H1 (cell line): Measurements from ENCODE around the gene ERP44. TPM values are rescaled to one million over a fixed set of nuclear protein-coding genes. Genes with fewer than 3 reads are reported as not detected.

ENCODE experiments used
- CTCF ChIA-PET: fragments of 300-600 bp; sonication (Branson Sonifier 250); formaldehyde crosslinking; loops from one replicate; lab custom pipeline; 2021; ENCODE audit not compliant: partially characterized antibody; lab: Charles Lee
- POLR2A ChIA-PET: fragments of 300-600 bp; sonication (Branson Sonifier 250); formaldehyde crosslinking; loops from one replicate; lab custom pipeline; 2021; ENCODE audit warnings: inconsistent platforms; ENCODE audit not compliant: partially characterized antibody; lab: Charles Lee
- DNase-seq, 2 experiments: peaks; one replicate each; pipeline versions ENCODE4 v3.0.0 to v3.0.0-alpha.2; 2010 to 2022; ENCODE audit warnings: low spot score in 2 of 2, low read depth in 1 of 2, mixed read lengths in 1 of 2
- FAIRE-seq: peaks from 2 replicates; lab custom pipeline; 2011; peaks lifted over from hg19 to GRCh38; lab: Jason Lieb, UNC
- H2AFZ ChIP-seq: 2 replicates; pipeline ENCODE4 v1.8.1; 2012; ENCODE audit warnings: low read length, inconsistent platforms
- H2AK5ac ChIP-seq: 2 replicates; pipeline ENCODE4 v1.6.1; 2013; ENCODE audit warnings: low read depth, low read length
- H2BK120ac ChIP-seq: replicated peaks from 2 replicates; pipeline ENCODE3; 2013; ENCODE audit warnings: low read depth, low read length, inconsistent platforms
- H2BK12ac ChIP-seq: 2 replicates; pipeline ENCODE4 v1.6.1; 2013; ENCODE audit warnings: low read depth, low read length
- H2BK15ac ChIP-seq: 2 replicates; pipeline ENCODE4 v1.6.1; 2013; ENCODE audit warnings: low read length
- H2BK20ac ChIP-seq: 2 replicates; pipeline ENCODE4 v1.6.1; 2013; ENCODE audit warnings: low read length
- H2BK5ac ChIP-seq: 2 replicates; pipeline ENCODE4 v1.6.1; 2013; ENCODE audit warnings: low read depth, low read length
- H3K14ac ChIP-seq: 2 replicates; pipeline ENCODE4 v1.6.1; 2013; ENCODE audit warnings: inconsistent platforms; ENCODE audit not compliant: insufficient read length
- H3K18ac ChIP-seq: 2 replicates; pipeline ENCODE4 v1.6.1; 2013; ENCODE audit warnings: low read length; ENCODE audit errors: extremely low read depth
- H3K23ac ChIP-seq: 2 replicates; pipeline ENCODE4 v1.6.1; 2013; ENCODE audit warnings: inconsistent platforms; ENCODE audit not compliant: insufficient read length
- H3K23me2 ChIP-seq: 2 replicates; pipeline ENCODE4 v1.6.1; 2013; ENCODE audit warnings: low read depth, low read length
- H3K27ac ChIP-seq: 2 replicates; pipeline ENCODE4 v1.6.1; 2011; ENCODE audit warnings: low read depth, low read length, inconsistent platforms
- H3K27me3 ChIP-seq, 4 experiments: replicated peaks in 1 of 4; 1 replicate in 1 of 4; 2 replicates in 3 of 4; pipeline versions ENCODE4 v1.6.1 to v1.8.1; 2011 to 2013; ENCODE audit warnings: low read length in 3 of 4, mild to moderate bottlenecking in 3 of 4, inconsistent platforms in 2 of 4, mixed read lengths in 2 of 4, moderate library complexity in 1 of 4; ENCODE audit not compliant: control insufficient read depth in 3 of 4, insufficient read depth in 3 of 4; ENCODE audit errors: extremely low read depth in 1 of 4
- H3K36me3 ChIP-seq, 4 experiments: 2 replicates each; pipeline versions ENCODE4 v1.6.1 to v1.8.1; 2011 to 2013; ENCODE audit warnings: mild to moderate bottlenecking in 4 of 4, low read length in 3 of 4, moderate library complexity in 2 of 4, control low read depth in 1 of 4, inconsistent platforms in 1 of 4; ENCODE audit not compliant: insufficient read depth in 4 of 4, control insufficient read depth in 2 of 4
- H3K4ac ChIP-seq: replicated peaks from 2 replicates; pipeline ENCODE3; 2013; ENCODE audit warnings: low read length, low read depth, mixed read lengths, inconsistent platforms; ENCODE audit not compliant: insufficient read length
- H3K4me1 ChIP-seq, 4 experiments: replicated peaks in 1 of 4; 1 replicate in 1 of 4; 2 replicates in 3 of 4; pipeline versions ENCODE4 v1.6.1 to v1.8.1; 2011 to 2013; ENCODE audit warnings: low read length in 3 of 4, inconsistent platforms in 2 of 4, mixed read lengths in 1 of 4; ENCODE audit not compliant: insufficient read depth in 4 of 4, control insufficient read depth in 3 of 4
- H3K4me2 ChIP-seq, 2 experiments: 2 replicates each; pipeline versions ENCODE4 v1.6.1 to v1.8.1; 2011 to 2013; ENCODE audit warnings: low read depth in 2 of 2, low read length in 2 of 2, control low read depth in 1 of 2, inconsistent platforms in 1 of 2, mild to moderate bottlenecking in 1 of 2; ENCODE audit not compliant: insufficient read depth in 1 of 2
- H3K4me3 ChIP-seq, 4 experiments: fragments of 200-600, 300-600 bp in 1 of 4; sonication (generic), shearing (Covaris generic), sonication (Bioruptor Twin) in 1 of 4; 2 replicates each; pipeline versions ENCODE4 v1.5.1 to v1.8.1; 2011 to 2016; ENCODE audit warnings: low read length in 4 of 4, low read depth in 3 of 4, control low read depth in 2 of 4, inconsistent platforms in 2 of 4, mild to moderate bottlenecking in 2 of 4, mixed read lengths in 1 of 4, moderate library complexity in 1 of 4; ENCODE audit not compliant: insufficient read depth in 2 of 4; ENCODE audit errors: extremely low read depth in 1 of 4
- H3K56ac ChIP-seq: replicated peaks from 2 replicates; pipeline ENCODE3; 2013; ENCODE audit warnings: low read depth, mild to moderate bottlenecking, mixed read lengths, low read length, inconsistent platforms; ENCODE audit not compliant: insufficient read length
- H3K79me1 ChIP-seq: 2 replicates; pipeline ENCODE4 v1.6.1; 2013; ENCODE audit warnings: low read depth, low read length, control low read depth
- H3K79me2 ChIP-seq, 2 experiments: 2 replicates each; pipeline versions ENCODE4 v1.6.1 to v1.8.1; 2012 to 2013; ENCODE audit warnings: low read length in 2 of 2, mild to moderate bottlenecking in 2 of 2, inconsistent platforms in 1 of 2; ENCODE audit not compliant: insufficient read depth in 2 of 2, control insufficient read depth in 1 of 2
- H3K9ac ChIP-seq, 4 experiments: replicated peaks in 1 of 4; 1 replicate in 1 of 4; 2 replicates in 3 of 4; pipeline versions ENCODE4 v1.6.1 to v1.8.1; 2011 to 2013; ENCODE audit warnings: low read depth in 3 of 4, low read length in 3 of 4, control low read depth in 2 of 4, mild to moderate bottlenecking in 2 of 4, moderate library complexity in 2 of 4, inconsistent platforms in 1 of 4; ENCODE audit errors: extremely low read depth in 1 of 4
- H3K9me3 ChIP-seq, 2 experiments: 2 replicates each; pipeline versions ENCODE4 v1.6.1 to v1.8.1; 2012 to 2013; ENCODE audit warnings: mild to moderate bottlenecking in 2 of 2, moderate library complexity in 2 of 2, control low read depth in 1 of 2, inconsistent platforms in 1 of 2, low read depth in 1 of 2, low read length in 1 of 2, mixed read lengths in 1 of 2; ENCODE audit not compliant: insufficient read depth in 2 of 2
- H4K20me1 ChIP-seq, 2 experiments: replicated peaks in 1 of 2; 2 replicates each; pipeline versions ENCODE3 to v1.8.1; 2011 to 2013; ENCODE audit warnings: inconsistent platforms in 2 of 2, low read length in 2 of 2, mild to moderate bottlenecking in 1 of 2; ENCODE audit not compliant: insufficient read depth in 2 of 2, control insufficient read depth in 1 of 2
- H4K5ac ChIP-seq: 2 replicates; pipeline ENCODE4 v1.6.1; 2013; ENCODE audit warnings: low read length, low read depth, mixed read lengths, inconsistent platforms; ENCODE audit not compliant: insufficient read length
- H4K8ac ChIP-seq: 2 replicates; pipeline ENCODE4 v1.8.0; 2013; ENCODE audit warnings: mild to moderate bottlenecking, moderate library complexity, low read length, inconsistent platforms; ENCODE audit not compliant: insufficient read depth; ENCODE audit errors: extremely low read depth
- H4K91ac ChIP-seq: replicated peaks from 2 replicates; pipeline ENCODE3; 2013; ENCODE audit warnings: low read length, mixed read lengths, inconsistent platforms; ENCODE audit not compliant: insufficient read length
- BCL11A ChIP-seq, 2 experiments: IDR thresholded peaks; one replicate each; pipeline ENCODE4 v1.6.1; 2011; ENCODE audit warnings: low read depth in 2 of 2, low read length in 2 of 2, mild to moderate bottlenecking in 2 of 2
- CBX8 ChIP-seq: fragments of 300-800, 300-1000 bp; sonication (generic); IDR thresholded peaks from 2 replicates; pipeline ENCODE4 v1.7.1; 2016; ENCODE audit warnings: low read depth, low read length, borderline replicate concordance
- E2F6 ChIP-seq: IDR thresholded peaks from 2 replicates; pipeline ENCODE4 v1.6.1; 2012; ENCODE audit warnings: inconsistent platforms
- GABPA ChIP-seq: IDR thresholded peaks from 2 replicates; pipeline ENCODE4 v1.6.1; 2011; ENCODE audit warnings: mild to moderate bottlenecking, low read length, moderate library complexity, borderline replicate concordance; ENCODE audit not compliant: insufficient read depth
- GTF2F1 ChIP-seq: IDR thresholded peaks from 2 replicates; pipeline ENCODE4 v1.6.1; 2012; ENCODE audit warnings: low read depth, low read length, improper control_type of control experiment, borderline replicate concordance
- JUN ChIP-seq: IDR thresholded peaks from 2 replicates; pipeline ENCODE4 v1.6.1; 2011; ENCODE audit warnings: low read depth, mild to moderate bottlenecking, improper control_type of control experiment, low read length
- JUND ChIP-seq: IDR thresholded peaks from 2 replicates; pipeline ENCODE4 v1.6.1; 2011; ENCODE audit warnings: mild to moderate bottlenecking, improper control_type of control experiment, low read length
- KDM1A ChIP-seq: fragments of 200-600, 300-600 bp; sonication (generic); IDR thresholded peaks from 2 replicates; pipeline ENCODE4 v1.7.1; 2016; ENCODE audit warnings: mild to moderate bottlenecking, low read length, borderline replicate concordance
- POLR2A ChIP-seq, 2 experiments: IDR thresholded peaks; 1 replicate in 1 of 2; 2 replicates in 1 of 2; pipeline ENCODE4 v1.6.1; 2011; ENCODE audit warnings: low read depth in 2 of 2, low read length in 2 of 2, mild to moderate bottlenecking in 2 of 2; ENCODE audit errors: control extremely low read depth in 1 of 2
- RBBP5 ChIP-seq: IDR thresholded peaks from 2 replicates; pipeline ENCODE4 v1.7.1; 2012; ENCODE audit warnings: low read depth, mild to moderate bottlenecking, inconsistent platforms, low read length, moderate library complexity, borderline replicate concordance
- RFX5 ChIP-seq: IDR thresholded peaks from 2 replicates; pipeline ENCODE4 v1.6.1; 2011; ENCODE audit warnings: low read depth, low read length, improper control_type of control experiment, borderline replicate concordance
- SRF ChIP-seq: IDR thresholded peaks from 2 replicates; pipeline ENCODE4 v1.6.1; 2011; ENCODE audit warnings: mild to moderate bottlenecking, low read depth, low read length, moderate library complexity
- TAF1 ChIP-seq: IDR thresholded peaks from 2 replicates; pipeline ENCODE4 v1.6.1; 2011; ENCODE audit warnings: mild to moderate bottlenecking, low read depth, low read length
- YY1 ChIP-seq: IDR thresholded peaks from 2 replicates; pipeline ENCODE4 v1.6.1; 2011; ENCODE audit warnings: low read depth, mild to moderate bottlenecking, low read length
- WGBS, 2 experiments: shearing (Covaris generic) in 1 of 2; methylation state at CpG; one replicate each; pipeline versions ENCODE4 v1.1.6 to v1.1.7; 2013 to 2015; ENCODE audit warnings: low lambda C conversion rate in 2 of 2, mixed read lengths in 2 of 2, inconsistent platforms in 1 of 2, low coverage in 1 of 2, missing lambda C conversion rate in 1 of 2; ENCODE audit not compliant: insufficient replicate concordance in 2 of 2, insufficient coverage in 1 of 2, insufficient read length in 1 of 2; ENCODE audit errors: extremely low coverage in 1 of 2, missing lambda C conversion rate in 1 of 2; 5-methylcytosine and 5-hydroxymethylcytosine counted together
- polyA plus RNA-seq, 7 experiments: library from polyadenylated mRNA; depleted of rRNA in 3 of 7; stranded (reverse) in 5 of 7; unstranded in 2 of 7; fragments of >200 nt in 5 of 7; fragments of 200-250 nt in 2 of 7; gene quantifications; 1 replicate in 5 of 7; 2 replicates in 1 of 7; 4 replicates in 1 of 7; pipeline versions ENCODE4 v1.2.1 to v1.2.3, GENCODE V29; 2011 to 2013; ENCODE audit warnings: missing spikeins in 2 of 7, mixed read lengths in 2 of 7
- total RNA-seq: library from RNA; stranded (reverse); fragmentation: NEBNext Ultra II Directional; extraction: Animal tissue kit (Norgen Biotek cat#: 25700); gene quantifications from 2 replicates; pipeline ENCODE4 v1.2.1, GENCODE V29; 2021

ERP44 gene
- total and polyA plus RNA-seq, 2 of the 8 experiments (the other 6 are each of a cell fraction or from before 2014, with no cell fraction given) = 5.7 to 15.6 TPM

- no peak overlapping the region for H2AFZ ChIP-seq
- H3K14ac ChIP-seq = no peak overlapping the region
- no peaks in the 10 kb centered on the region for H3K79me2 ChIP-seq
- no peak overlapping the region for H3K56ac ChIP-seq
- no peak overlapping the region for H4K8ac ChIP-seq
- H2BK15ac ChIP-seq = no peak overlapping the region
- H3K27ac ChIP-seq = no peak overlapping the region
- H4K91ac ChIP-seq = no peak overlapping the region
- 92% methylated on average over 3 of the region's 3 CpGs; no CpG with 5 or more reads in 1 of the 2 experiments for WGBS, 2 experiments
- no peaks in the 10 kb centered on the region for H3K9me3 ChIP-seq
- H2BK120ac ChIP-seq = no peak overlapping the region
- H4K20me1 ChIP-seq = no peaks in the 10 kb centered on the region
- FAIRE-seq (no peak), DNase-seq (no peak)
- H3K23me2 ChIP-seq = no peaks in the 10 kb centered on the region; the same call in 1 of the 2 replicates
- no peak overlapping the region for H3K23ac ChIP-seq
- POLR2A ChIA-PET = no interaction called here
- CTCF ChIA-PET = interaction anchor here (0.7 to 1.0 kb wide), 2 partner anchors 16 to 78 kb away, joined by 3 to 5 read pairs; no protein-coding TSS in a partner anchor
- H3K4ac ChIP-seq = no peak overlapping the region
- no peak overlapping the region for H2BK12ac ChIP-seq
- H3K4me3 ChIP-seq = no peak overlapping the region
- no peak overlapping the region for H2BK20ac ChIP-seq
- no peaks in the 10 kb centered on the region for H3K4me1 ChIP-seq
- H2AK5ac ChIP-seq = no peak overlapping the region
- H3K9ac ChIP-seq = no peak overlapping the region
- no peak overlapping the region for H2BK5ac ChIP-seq
- peaks cover 0 to 14% (median 3%) of the 10 kb centered on the region in 4 experiments; a peak in 3 of 8 replicates for H3K36me3 ChIP-seq
- no peak overlapping the region for H4K5ac ChIP-seq
- H3K79me1 ChIP-seq = no peaks in the 10 kb centered on the region
- H3K18ac ChIP-seq = no peak overlapping the region
- H3K4me2 ChIP-seq = no peak overlapping the region
- no peaks in the 10 kb centered on the region for H3K27me3 ChIP-seq
- TF ChIP-seq KDM1A (no peak), RBBP5 (no peak), YY1 (no peak), JUND (no peak), TAF1 (no peak), POLR2A (IDR thresholded peaks at IDR 0.05; ENCODE audit: control extremely low read depth in 1 of 2, low read depth in 2 of 2, low read length in 2 of 2) (no peak), E2F6 (no peak), BCL11A (IDR thresholded peaks at IDR 0.05; ENCODE audit: low read depth in 2 of 2, low read length in 2 of 2) (no peak), SRF (no peak), GTF2F1 (no peak), CBX8 (no peak), GABPA (no peak), JUN (no peak), RFX5 (no peak)
These were observed 33.2 kb upstream of the ERP44 start for GRCh38 chr9:100131875-100132430.
